ENCODE data around the gene STIM1. TPM values are rescaled to one million over a fixed set of nuclear protein-coding genes. Genes with fewer than 3 reads are reported as not detected.

Gene STIM1
- total RNA-seq, 1 donor from 2014 or later = 60.8 TPM

- no peak for TF ChIP-seq CTCF (IDR thresholded peaks at IDR 0.05; ENCODE audit: insufficient read depth, low read length, severe bottlenecking)
Observed at GRCh38 chr11:3946455-3947017, 91.1 kb downstream of the STIM1 start.

GRCh38 chr11:3947061-3947460 is 91.6 kb downstream of the STIM1 start:
- DNase-seq (ENCODE audit: low read depth) = no peak
- H3K27me3 ChIP-seq (ENCODE audit: control insufficient read depth, insufficient read depth, low read length) = no peaks in the 10 kb centered on the region
- FAIRE-seq = no peak
- H3K36me3 ChIP-seq (ENCODE audit: control insufficient read depth, insufficient read depth, low read length) = no peaks in the 10 kb centered on the region
- TF ChIP-seq CTCF (IDR thresholded peaks at IDR 0.05; ENCODE audit: insufficient read depth, low read length, severe bottlenecking) = no peak
- H3K4me3 ChIP-seq (ENCODE audit: low read depth, low read length) = no peak overlapping the region

More at GRCh38 chr11:3946455-3947017, 91.1 kb downstream of the STIM1 start:
- DNase-seq (ENCODE audit: low read depth) (no peak), FAIRE-seq (no peak)
- Histone ChIP-seq H3K4me3 (ENCODE audit: low read depth, low read length) (no peak overlapping the region), H3K36me3 (ENCODE audit: control insufficient read depth, insufficient read depth, low read length) (no peaks in the 10 kb centered on the region), H3K27me3 (ENCODE audit: control insufficient read depth, insufficient read depth, low read length) (no peaks in the 10 kb centered on the region)

GRCh38 chr11:3949125-3949524 is 93.7 kb downstream of the STIM1 start:
- TF ChIP-seq CTCF (IDR thresholded peaks at IDR 0.05; ENCODE audit: insufficient read depth, low read length, severe bottlenecking) = no peak
- no peak for DNase-seq (ENCODE audit: low read depth)
- Histone ChIP-seq H3K27me3 (ENCODE audit: control insufficient read depth, insufficient read depth, low read length) (no peaks in the 10 kb centered on the region), H3K36me3 (ENCODE audit: control insufficient read depth, insufficient read depth, low read length) (no peaks in the 10 kb centered on the region), H3K4me3 (ENCODE audit: low read depth, low read length) (no peak overlapping the region)
- no peak for FAIRE-seq

GRCh38 chr11:3950996-3951660 is 95.7 kb downstream of the STIM1 start:
- Histone ChIP-seq H3K4me3 (ENCODE audit: low read depth, low read length) (no peak overlapping the region), H3K36me3 (ENCODE audit: control insufficient read depth, insufficient read depth, low read length) (no peaks in the 10 kb centered on the region), H3K27me3 (ENCODE audit: control insufficient read depth, insufficient read depth, low read length) (no peaks in the 10 kb centered on the region)
- no peak for DNase-seq (ENCODE audit: low read depth)
- no peak for TF ChIP-seq CTCF (IDR thresholded peaks at IDR 0.05; ENCODE audit: insufficient read depth, low read length, severe bottlenecking)
- FAIRE-seq = no peak

GRCh38 chr11:3952715-3953114 is 97.3 kb downstream of the STIM1 start:
- DNase-seq (ENCODE audit: low read depth) (no peak), FAIRE-seq (no peak)
- no peaks in the 10 kb centered on the region for H3K27me3 ChIP-seq (ENCODE audit: control insufficient read depth, insufficient read depth, low read length)
- no peak overlapping the region for H3K4me3 ChIP-seq (ENCODE audit: low read depth, low read length)
- no peak for TF ChIP-seq CTCF (IDR thresholded peaks at IDR 0.05; ENCODE audit: insufficient read depth, low read length, severe bottlenecking)
- H3K36me3 ChIP-seq (ENCODE audit: control insufficient read depth, insufficient read depth, low read length) = no peaks in the 10 kb centered on the region

- DNase-seq (ENCODE audit: low read depth) (no peak), FAIRE-seq (no peak)
- no peaks in the 10 kb centered on the region for H3K27me3 ChIP-seq (ENCODE audit: control insufficient read depth, insufficient read depth, low read length)
- no peak for TF ChIP-seq CTCF (IDR thresholded peaks at IDR 0.05; ENCODE audit: insufficient read depth, low read length, severe bottlenecking)
- H3K36me3 ChIP-seq (ENCODE audit: control insufficient read depth, insufficient read depth, low read length) = no peaks in the 10 kb centered on the region
- no peak overlapping the region for H3K4me3 ChIP-seq (ENCODE audit: low read depth, low read length)
Observed at GRCh38 chr11:3953327-3953726, 97.9 kb downstream of the STIM1 start.

Measured in bronchial epithelial cell (primary cell).